GM06990 (cell line): Measurements from ENCODE around the gene EIF5.

Source experiments
- DNase-seq: peaks from one replicate; pipeline ENCODE4 v3.0.0-alpha.2; 2011; ENCODE audit not compliant: insufficient read length; ENCODE audit errors: extremely low read depth
- H3K27me3 ChIP-seq: replicated peaks from 2 replicates; pipeline ENCODE4 v1.6.0; 2011; ENCODE audit warnings: low read length; ENCODE audit not compliant: control insufficient read depth, insufficient read depth
- H3K36me3 ChIP-seq: 2 replicates; pipeline ENCODE4 v1.5.1; 2011; ENCODE audit warnings: low read length; ENCODE audit not compliant: control insufficient read depth, insufficient read depth
- H3K4me3 ChIP-seq: replicated peaks from 2 replicates; pipeline ENCODE4 v1.5.1; 2011; ENCODE audit warnings: low read depth, mild to moderate bottlenecking, control low read depth, low read length
- TF ChIP-seq, protein P1 (sequence below): IDR thresholded peaks from 2 replicates; pipeline ENCODE4 v1.5.1; 2011; ENCODE audit warnings: low read length, control low read depth, mild to moderate bottlenecking, inconsistent platforms; ENCODE audit not compliant: insufficient read depth, poor library complexity, severe bottlenecking

Gene EIF5

DNA sequence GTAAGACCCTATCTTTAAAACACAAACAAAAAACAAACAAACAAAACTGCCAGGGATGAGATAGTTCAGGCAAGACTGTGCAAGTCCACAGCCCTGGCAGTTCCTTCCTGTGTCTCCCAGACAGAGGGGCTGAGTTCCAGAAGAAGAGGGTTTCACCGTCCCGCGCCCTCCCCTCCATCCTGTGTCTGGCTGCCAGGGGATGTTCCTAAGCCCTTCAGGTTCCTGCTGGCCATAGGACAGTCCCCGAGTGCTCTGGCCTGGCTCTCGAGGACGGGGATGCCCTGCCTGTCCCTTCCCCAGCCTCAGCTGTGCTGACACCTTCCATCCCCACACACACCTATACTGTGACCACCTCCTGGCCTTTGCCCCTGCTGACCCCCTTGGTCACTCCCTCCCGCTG is 40.6 kb upstream of the EIF5 start:
- H3K4me3 ChIP-seq: no peak overlapping the region
- no peaks in the 10 kb centered on the region for H3K36me3 ChIP-seq
- TF ChIP-seq, protein P1, sequence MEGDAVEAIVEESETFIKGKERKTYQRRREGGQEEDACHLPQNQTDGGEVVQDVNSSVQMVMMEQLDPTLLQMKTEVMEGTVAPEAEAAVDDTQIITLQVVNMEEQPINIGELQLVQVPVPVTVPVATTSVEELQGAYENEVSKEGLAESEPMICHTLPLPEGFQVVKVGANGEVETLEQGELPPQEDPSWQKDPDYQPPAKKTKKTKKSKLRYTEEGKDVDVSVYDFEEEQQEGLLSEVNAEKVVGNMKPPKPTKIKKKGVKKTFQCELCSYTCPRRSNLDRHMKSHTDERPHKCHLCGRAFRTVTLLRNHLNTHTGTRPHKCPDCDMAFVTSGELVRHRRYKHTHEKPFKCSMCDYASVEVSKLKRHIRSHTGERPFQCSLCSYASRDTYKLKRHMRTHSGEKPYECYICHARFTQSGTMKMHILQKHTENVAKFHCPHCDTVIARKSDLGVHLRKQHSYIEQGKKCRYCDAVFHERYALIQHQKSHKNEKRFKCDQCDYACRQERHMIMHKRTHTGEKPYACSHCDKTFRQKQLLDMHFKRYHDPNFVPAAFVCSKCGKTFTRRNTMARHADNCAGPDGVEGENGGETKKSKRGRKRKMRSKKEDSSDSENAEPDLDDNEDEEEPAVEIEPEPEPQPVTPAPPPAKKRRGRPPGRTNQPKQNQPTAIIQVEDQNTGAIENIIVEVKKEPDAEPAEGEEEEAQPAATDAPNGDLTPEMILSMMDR: no peak
- DNase-seq: no peak
- H3K27me3 ChIP-seq: no peaks in the 10 kb centered on the region

DNA sequence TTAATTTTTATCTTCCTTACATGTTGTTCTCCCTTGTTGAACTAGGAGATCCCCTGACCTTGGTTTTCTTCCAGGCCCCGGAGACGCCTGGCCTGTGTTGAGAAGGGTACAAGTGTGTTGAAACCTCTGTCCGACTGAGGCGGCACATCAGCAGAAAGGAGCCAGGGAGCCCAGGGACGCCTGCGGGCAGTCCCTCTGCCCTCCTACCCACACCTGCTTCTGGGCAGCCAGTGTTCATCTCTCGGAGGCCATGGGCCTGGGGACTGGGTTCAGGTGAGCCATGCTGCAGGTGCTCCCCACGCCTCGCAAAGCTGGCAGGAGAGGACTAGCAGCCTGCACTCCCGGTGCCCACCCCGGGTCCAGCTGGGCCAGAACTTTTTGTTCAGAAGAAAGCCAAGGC is 39.9 kb upstream of the EIF5 start:
- TF ChIP-seq, protein P1: no peak
- H3K4me3 ChIP-seq: no peak overlapping the region
- DNase-seq: no peak
- H3K36me3 ChIP-seq: no peaks in the 10 kb centered on the region
- no peaks in the 10 kb centered on the region for H3K27me3 ChIP-seq

GRCh38 chr14:103296007-103296406 is 38.0 kb upstream of the EIF5 start:
- H3K27me3 ChIP-seq: no peaks in the 10 kb centered on the region
- no peak for DNase-seq
- TF ChIP-seq, protein P1: no peak
- no peak overlapping the region for H3K4me3 ChIP-seq
- H3K36me3 ChIP-seq: no peaks in the 10 kb centered on the region

DNA sequence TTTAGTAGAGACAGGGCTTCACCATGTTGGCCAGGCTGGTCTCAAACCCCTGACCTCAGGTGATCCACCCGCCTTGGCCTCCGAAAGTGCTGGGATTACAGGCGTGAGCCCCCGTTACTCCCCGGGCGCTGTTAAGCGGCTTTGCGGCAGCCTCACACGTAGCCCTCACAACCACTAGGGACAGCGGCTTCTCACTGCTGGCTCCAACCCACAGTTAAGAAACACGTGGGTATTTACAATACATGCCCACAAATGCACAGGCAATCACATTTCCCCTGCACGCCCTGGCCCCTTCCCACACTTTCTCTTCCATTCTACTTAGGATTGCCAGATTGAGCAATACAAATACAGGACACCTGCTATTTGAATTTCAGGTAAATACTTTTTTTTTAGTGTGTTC is 37.0 kb upstream of the EIF5 start:
- no peak overlapping the region for H3K4me3 ChIP-seq
- TF ChIP-seq, protein P1: no peak
- H3K36me3 ChIP-seq: no peaks in the 10 kb centered on the region
- DNase-seq: no peak
- H3K27me3 ChIP-seq: no peaks in the 10 kb centered on the region

DNA sequence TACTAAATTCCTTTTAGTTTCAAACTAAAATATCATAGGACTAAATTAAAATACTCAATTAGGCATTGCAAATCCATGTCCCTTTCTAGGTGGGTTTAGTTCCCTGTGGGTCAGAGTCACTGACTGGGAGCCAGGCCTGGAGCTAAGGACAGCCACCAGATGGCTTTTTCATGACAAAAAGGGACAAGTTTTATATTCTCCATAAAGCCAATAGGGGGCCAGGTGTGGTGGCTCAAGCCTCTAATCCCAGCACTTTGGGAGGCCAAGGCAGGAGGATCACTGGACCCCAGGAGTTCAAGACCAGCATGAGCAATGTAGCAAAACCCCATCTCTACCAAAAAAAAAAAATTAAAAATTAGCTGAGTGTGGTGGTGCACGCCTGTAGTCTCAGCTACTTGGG is 35.4 kb upstream of the EIF5 start:
- H3K36me3 ChIP-seq: no peaks in the 10 kb centered on the region
- H3K27me3 ChIP-seq: no peaks in the 10 kb centered on the region
- no peak for DNase-seq
- H3K4me3 ChIP-seq: no peak overlapping the region
- TF ChIP-seq, protein P1: peak; percentile 14
